Measurements from ENCODE around the gene CTSG. TPM values are rescaled to one million over a fixed set of nuclear protein-coding genes. Genes with fewer than 3 reads are reported as not detected.

Gene CTSG, protein sequence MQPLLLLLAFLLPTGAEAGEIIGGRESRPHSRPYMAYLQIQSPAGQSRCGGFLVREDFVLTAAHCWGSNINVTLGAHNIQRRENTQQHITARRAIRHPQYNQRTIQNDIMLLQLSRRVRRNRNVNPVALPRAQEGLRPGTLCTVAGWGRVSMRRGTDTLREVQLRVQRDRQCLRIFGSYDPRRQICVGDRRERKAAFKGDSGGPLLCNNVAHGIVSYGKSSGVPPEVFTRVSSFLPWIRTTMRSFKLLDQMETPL
- total RNA-seq, result not detected in 2 replicates

DNA sequence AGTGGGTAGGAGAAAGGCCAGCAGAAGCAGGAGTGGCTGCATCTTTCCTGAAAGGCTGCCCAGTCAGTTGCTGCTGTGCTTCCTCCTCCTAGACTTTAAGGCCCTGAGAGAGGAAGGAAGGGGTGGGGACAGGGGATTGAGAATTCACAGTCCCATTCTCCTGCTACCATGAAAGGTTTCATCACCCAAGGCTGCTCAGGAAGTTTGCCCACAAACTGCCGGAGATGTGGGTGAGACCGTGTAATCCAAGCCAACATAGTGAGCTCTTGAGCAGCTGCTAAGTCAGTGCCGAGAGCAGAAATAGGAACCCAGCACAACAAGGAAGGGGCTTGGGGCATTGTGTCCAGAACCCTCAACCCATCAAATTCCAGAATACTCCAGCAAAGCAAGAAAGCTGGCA, at the start of gene CTSG:
TSS of gene CTSG (minus strand) at position 69 of the 400 bp plus-strand sequence. CDS start at position 42, 27 bp downstream.

DNA sequence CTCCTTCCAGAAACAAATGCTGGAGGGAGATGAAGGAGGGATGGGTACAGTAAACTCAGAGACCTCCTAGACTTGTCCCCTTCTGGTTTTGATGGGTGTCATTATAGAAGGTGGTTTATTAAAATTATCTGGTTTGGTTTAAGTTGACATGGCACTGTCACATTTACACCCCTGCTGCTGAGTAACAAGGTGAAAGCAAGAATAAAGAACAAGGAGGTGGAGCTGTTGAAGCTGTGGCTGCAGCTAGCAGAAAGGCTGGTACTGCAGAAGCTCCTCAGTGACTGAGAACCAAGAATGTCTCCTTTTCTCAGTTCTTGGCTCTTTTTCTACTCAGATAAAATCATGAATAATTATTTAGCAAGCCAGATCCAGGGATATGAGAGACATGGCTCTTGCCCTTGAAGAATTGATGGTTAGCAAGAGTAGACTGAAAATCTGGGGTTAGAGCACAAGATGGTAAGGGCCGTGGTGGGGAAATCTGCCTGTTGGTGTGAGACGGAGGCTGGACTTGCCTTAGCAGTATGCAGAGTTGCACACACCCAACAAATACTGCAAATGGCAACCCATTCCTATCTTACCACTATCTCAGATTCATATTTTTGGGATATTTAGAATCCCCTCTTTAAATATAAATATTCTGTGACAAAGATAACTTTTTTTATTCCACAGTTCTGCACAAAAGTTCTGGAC, 33.8 kb upstream of the CTSG start, which contains the start of gene GZMH:
TSS of gene GZMH (minus strand) at position 31 of the 690 bp plus-strand sequence. CDS start 72 bp downstream, outside the sequence.

Other genes with a start within 250 kb of the CTSG start
- 99.4 and 106 TPM in 2 replicates for gene ADCY4, start 241.2 kb downstream of the CTSG start, total RNA-seq
- 180 and 256 TPM in 2 replicates for gene RIPK3, start 236.3 kb downstream of the CTSG start, total RNA-seq
- 202 and 302 TPM in 2 replicates for gene NFATC4, start 208.1 kb downstream of the CTSG start, total RNA-seq
- 14.0 and 14.4 TPM in 2 replicates for gene NYNRIN, start 177.2 kb downstream of the CTSG start, total RNA-seq
- gene CBLN3, start 146.6 kb downstream of the CTSG start, total RNA-seq, result 6.1 and 7.5 TPM in 2 replicates
- 51.0 and 53.6 TPM in 2 replicates for gene KHNYN, start 146.3 kb downstream of the CTSG start, total RNA-seq
- 13.4 and 15.2 TPM in 2 replicates for gene SDR39U1, start 133.5 kb downstream of the CTSG start, total RNA-seq
- not detected in 2 replicates for gene CMA1, start 68.0 kb downstream of the CTSG start, total RNA-seq
- not detected in 2 replicates for gene GZMH, start 33.4 kb upstream of the CTSG start, total RNA-seq
- not detected in 2 replicates for gene GZMB, start 57.9 kb upstream of the CTSG start, total RNA-seq

All from articular chondrocyte of knee joint (primary cell).